Osteocyte (in vitro differentiated cells): Measurements from ENCODE around the gene CDC73. TPM values are rescaled to one million over a fixed set of nuclear protein-coding genes. Genes with fewer than 3 reads are reported as not detected.

Experiments
- DNase-seq: peaks from one replicate; pipeline ENCODE4 v3.0.0; 2021; ENCODE audit warnings: mixed read lengths; ENCODE audit not compliant: unreplicated experiment; ENCODE audit errors: extremely low spot score
- H3K27ac Mint-ChIP-seq: one replicate; pipeline ENCODE4 v1.8.0; 2021; ENCODE audit warnings: mild to moderate bottlenecking, mixed read lengths; ENCODE audit not compliant: unreplicated experiment
- H3K27me3 Mint-ChIP-seq: one replicate; pipeline ENCODE4 v1.8.0; 2021; ENCODE audit warnings: mixed read lengths; ENCODE audit not compliant: unreplicated experiment
- H3K36me3 Mint-ChIP-seq: one replicate; pipeline ENCODE4 v1.8.0; 2021; ENCODE audit warnings: mixed read lengths; ENCODE audit not compliant: unreplicated experiment
- H3K4me1 Mint-ChIP-seq: one replicate; pipeline ENCODE4 v1.8.0; 2021; ENCODE audit warnings: mixed read lengths; ENCODE audit not compliant: unreplicated experiment
- H3K4me3 Mint-ChIP-seq: one replicate; pipeline ENCODE4 v1.8.0; 2021; ENCODE audit warnings: mild to moderate bottlenecking, moderate library complexity, mixed read lengths; ENCODE audit not compliant: unreplicated experiment
- H3K9me3 Mint-ChIP-seq: one replicate; pipeline ENCODE4 v1.8.0; 2021; ENCODE audit warnings: mixed read lengths; ENCODE audit not compliant: unreplicated experiment
- CTCF ChIP-seq: fragments of 200-600 bp; sonication (generic); IDR thresholded peaks from 2 replicates; pipeline ENCODE4 v1.5.0; 2021; ENCODE audit warnings: antibody characterized with exemption, mild to moderate bottlenecking, moderate library complexity
- total RNA-seq: library from RNA; stranded (reverse); gene quantifications from 2 replicates; pipeline ENCODE4 v1.2.1, GENCODE V29; 2021

Gene CDC73
- total RNA-seq, 1 donor from 2014 or later: 73.3 TPM

GRCh38 chr1:193241132-193241827, 119.4 kb downstream of the CDC73 start:
- Mint-ChIP-seq H3K27me3 (no peaks in the 10 kb centered on the region), H3K9me3 (no peaks in the 10 kb centered on the region), H3K4me3 (no peak overlapping the region), H3K4me1 (peaks cover 3% of the 10 kb centered on the region), H3K36me3 (peaks cover 60% of the 10 kb centered on the region), H3K27ac (no peak overlapping the region)
- no peak for DNase-seq
- TF ChIP-seq CTCF: no peak

GRCh38 chr1:193242000-193242399, 120.2 kb downstream of the CDC73 start:
- no peak for TF ChIP-seq CTCF
- Mint-ChIP-seq H3K27me3 (no peaks in the 10 kb centered on the region), H3K4me1 (peaks cover 3% of the 10 kb centered on the region), H3K4me3 (no peak overlapping the region), H3K9me3 (peaks cover under 1% of the 10 kb centered on the region), H3K27ac (no peak overlapping the region), H3K36me3 (peaks cover 62% of the 10 kb centered on the region)
- no peak for DNase-seq

GRCh38 chr1:193249187-193249586, 127.4 kb downstream of the CDC73 start:
- Mint-ChIP-seq H3K4me3 (no peak overlapping the region), H3K27ac (no peak overlapping the region), H3K36me3 (peaks cover 47% of the 10 kb centered on the region), H3K27me3 (no peaks in the 10 kb centered on the region), H3K9me3 (peaks cover 18% of the 10 kb centered on the region), H3K4me1 (peaks cover 3% of the 10 kb centered on the region)
- no peak for TF ChIP-seq CTCF
- DNase-seq: no peak

GRCh38 chr1:193251950-193252349, 130.1 kb downstream of the CDC73 start:
- H3K4me3 Mint-ChIP-seq: no peak overlapping the region

GRCh38 chr1:193256019-193256418, 134.2 kb downstream of the CDC73 start:
- Mint-ChIP-seq H3K27ac (no peak overlapping the region), H3K36me3 (peaks cover 4% of the 10 kb centered on the region), H3K9me3 (no peaks in the 10 kb centered on the region), H3K4me1 (no peaks in the 10 kb centered on the region), H3K27me3 (no peaks in the 10 kb centered on the region), H3K4me3 (no peak overlapping the region)
- no peak for DNase-seq
- no peak for TF ChIP-seq CTCF

More at GRCh38 chr1:193251950-193252349, 130.1 kb downstream of the CDC73 start:
- no peaks in the 10 kb centered on the region for H3K4me1 Mint-ChIP-seq
- DNase-seq: no peak
- peaks cover 18% of the 10 kb centered on the region for H3K9me3 Mint-ChIP-seq
- no peak overlapping the region for H3K27ac Mint-ChIP-seq
- no peaks in the 10 kb centered on the region for H3K27me3 Mint-ChIP-seq
- no peak for TF ChIP-seq CTCF
- peaks cover 29% of the 10 kb centered on the region for H3K36me3 Mint-ChIP-seq
